ENCODE data around the gene NPAS3.

Gene NPAS3

GRCh38 chr14:33010495-33010894, 71.8 kb downstream of the NPAS3 start:
- no peak for DNase-seq (ENCODE audit: low read depth in 2 of 2)

- DNase-seq (ENCODE audit: low read depth in 2 of 2): no peak
Observed at GRCh38 chr14:33014710-33015109, 76.0 kb downstream of the NPAS3 start.

DNA sequence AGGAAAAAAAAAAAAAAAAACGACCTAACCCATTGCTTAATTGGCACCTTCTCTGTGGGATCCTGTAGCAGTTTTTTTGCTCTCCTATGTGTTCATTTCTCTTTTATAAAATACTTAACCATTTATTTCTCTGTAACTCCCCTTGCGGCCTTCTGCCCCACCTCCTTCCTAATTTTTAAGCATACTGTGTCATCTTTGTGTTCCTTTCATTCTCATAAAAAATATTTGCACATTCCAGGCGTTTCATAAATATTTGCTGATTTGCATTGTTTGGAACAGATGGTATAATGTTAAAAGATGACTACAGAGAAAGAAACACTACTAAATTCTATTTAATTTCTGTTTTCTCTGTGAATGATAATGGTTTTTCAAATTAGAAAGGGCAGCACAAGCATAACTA, 77.9 kb downstream of the NPAS3 start:
- DNase-seq (ENCODE audit: low read depth in 2 of 2): no peak

GRCh38 chr14:33017016-33017415, 78.3 kb downstream of the NPAS3 start:
- no peak for DNase-seq (ENCODE audit: low read depth in 2 of 2)

DNA sequence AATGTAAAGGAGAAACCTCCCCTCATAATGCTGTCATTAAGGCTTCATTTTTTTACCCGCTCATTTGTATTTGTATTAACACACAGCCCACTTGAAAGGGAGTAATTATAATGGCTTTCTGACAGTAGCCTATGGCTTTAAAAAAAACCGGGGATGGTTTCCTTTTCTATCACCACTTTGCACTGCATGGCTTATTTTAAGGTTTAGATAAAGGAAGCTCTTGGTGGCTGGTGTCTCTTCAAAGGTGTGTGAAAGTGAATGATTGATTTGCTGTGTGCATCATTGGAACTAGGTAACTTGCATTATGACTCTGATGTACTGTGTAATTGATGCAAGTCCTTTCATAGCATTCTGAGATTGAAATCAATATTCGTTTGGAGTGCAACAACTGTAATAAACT, 80.7 kb downstream of the NPAS3 start:
- DNase-seq (ENCODE audit: low read depth in 2 of 2): no peak

DNA sequence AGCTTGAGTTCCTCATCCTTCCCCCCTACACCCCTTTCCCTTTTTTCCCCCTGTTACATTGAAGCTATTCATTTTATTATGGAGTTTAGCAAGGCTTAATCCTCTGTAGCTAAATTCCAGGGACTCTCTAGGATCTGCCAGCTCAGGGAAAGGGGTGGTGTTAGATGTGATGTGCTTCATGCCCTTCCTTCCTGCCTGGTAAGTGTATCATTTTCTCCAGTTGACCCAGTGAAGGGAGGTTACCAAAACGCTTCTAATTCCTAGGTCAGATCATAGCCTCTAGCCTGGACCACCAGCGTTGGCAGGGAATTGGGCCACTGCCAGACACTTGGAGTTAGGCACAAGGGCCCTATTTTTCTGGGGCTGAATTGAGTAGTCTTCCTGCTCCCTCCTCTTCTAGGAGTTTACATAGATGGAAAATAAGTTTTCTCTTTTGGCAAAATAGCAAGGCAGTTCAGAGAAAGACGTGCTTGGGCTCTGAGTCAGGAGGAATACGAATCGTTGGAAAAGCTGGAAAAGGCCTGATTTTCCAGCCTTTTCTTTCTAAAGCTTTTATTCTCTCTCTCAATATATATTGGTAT, 88.3 kb downstream of the NPAS3 start:
- no peak for DNase-seq (ENCODE audit: low read depth in 2 of 2)

GRCh38 chr14:33029511-33029910, 90.8 kb downstream of the NPAS3 start:
- DNase-seq (ENCODE audit: low read depth in 2 of 2): no peak

DNA sequence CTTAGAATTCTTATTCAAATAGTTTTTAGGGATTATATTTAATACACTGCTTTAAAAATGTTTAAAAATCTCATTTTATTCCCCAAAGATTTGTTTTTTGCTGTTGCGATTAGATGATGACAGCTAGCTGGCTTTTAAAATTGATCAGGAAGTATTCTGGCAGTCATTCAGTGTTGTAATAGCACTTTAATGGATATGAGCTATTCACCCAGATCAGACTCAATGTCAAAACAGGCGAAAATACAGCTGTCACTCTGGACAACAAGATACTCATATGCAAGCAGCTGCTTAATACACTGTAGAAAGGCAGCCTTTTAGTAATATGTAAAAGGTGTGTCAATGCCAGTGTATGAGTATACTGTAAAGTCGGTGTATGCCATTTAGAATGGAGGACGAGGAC, 91.7 kb downstream of the NPAS3 start:
- DNase-seq (ENCODE audit: low read depth in 2 of 2): no peak

DNA sequence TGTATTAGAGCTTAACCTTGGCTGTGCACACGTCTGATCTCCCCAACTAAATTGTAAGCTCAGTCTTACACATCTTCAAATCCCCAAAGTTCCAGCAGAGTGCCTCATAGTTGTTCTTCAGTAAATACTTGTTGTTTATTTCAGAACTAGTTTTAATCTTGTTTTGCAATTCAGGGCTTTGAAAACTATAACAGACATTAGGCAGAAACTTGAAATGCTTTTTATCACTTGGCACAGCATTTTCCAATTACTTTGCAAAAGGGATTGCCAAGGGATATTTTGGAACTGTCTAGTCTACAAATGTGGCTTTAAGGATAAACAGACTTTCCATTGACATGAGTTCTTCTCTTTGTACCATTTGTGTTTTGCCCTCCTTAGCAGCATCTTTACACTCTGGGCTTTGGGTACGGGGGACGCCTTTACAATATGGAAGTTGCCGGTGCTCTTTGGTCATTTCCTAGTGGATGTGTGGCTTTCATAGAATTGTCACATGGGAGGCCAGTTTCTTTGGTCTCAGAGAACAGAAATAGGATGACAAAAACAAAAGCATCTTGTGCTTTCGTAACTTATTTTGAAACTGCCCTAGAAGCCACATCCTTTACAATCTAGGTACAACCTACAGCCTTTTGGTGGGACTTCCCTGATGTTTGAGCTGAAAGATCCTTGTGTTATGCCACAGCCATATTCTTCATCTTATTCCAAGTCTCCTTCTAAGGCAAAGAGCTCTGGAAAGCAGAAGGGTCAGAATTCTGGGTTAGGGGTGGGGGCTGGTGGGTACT, 96.9 kb downstream of the NPAS3 start:
- no peak for DNase-seq (ENCODE audit: low read depth in 2 of 2)

DNA sequence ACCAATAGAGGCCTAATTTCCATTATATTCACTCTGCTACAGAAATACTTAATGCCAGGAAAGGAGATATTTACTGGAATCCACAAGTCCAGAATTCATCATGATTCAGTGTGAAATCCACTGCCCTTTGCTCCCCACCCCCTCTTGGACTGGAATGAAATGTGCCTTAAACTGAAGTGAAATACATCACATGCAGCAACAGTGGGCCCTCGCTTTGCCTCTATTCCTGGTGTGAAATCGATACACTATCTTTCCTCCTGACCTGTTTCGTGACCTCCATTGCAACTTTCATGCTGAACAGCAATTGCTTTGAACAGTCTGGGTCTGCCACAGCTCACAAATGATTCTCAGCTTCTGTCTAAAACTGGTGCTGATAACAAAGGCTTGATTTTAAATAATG, 100.6 kb downstream of the NPAS3 start:
- DNase-seq (ENCODE audit: low read depth in 2 of 2): no peak

DNA sequence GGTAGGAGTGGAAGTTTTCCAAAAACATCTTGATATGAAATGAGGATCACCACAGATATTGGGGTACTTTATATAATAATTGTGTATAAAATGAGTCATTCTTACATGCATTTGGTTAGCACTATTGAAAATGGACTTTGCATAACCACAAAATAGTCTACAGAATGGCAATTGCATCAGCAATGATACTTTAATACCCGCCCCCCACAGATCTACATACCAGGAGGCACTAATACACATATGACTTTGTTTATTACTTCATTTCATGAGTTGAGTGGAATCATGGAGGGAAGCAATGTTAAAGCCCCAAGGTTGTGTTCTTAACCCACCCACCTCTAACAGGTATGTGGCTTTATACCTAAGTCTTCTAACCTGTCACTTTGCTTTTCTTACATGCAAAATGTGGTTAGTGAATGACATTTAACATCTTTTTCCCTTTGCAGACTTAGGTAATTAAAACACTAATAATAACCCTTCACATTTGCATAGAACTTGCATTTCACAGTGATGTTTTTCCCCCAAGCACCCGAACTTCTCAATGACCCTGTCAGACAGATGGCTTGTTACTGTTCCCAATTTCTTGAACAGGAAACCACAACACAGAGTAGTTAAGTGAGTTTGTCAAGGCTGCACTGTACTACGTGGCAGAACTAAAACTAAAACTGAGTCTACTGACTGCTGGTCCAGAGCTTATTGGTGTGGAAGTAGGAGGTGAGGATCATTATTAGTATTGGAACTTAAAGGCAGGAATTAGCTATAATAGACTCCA, 101.9 kb downstream of the NPAS3 start:
- no peak for DNase-seq (ENCODE audit: low read depth in 2 of 2)

DNA sequence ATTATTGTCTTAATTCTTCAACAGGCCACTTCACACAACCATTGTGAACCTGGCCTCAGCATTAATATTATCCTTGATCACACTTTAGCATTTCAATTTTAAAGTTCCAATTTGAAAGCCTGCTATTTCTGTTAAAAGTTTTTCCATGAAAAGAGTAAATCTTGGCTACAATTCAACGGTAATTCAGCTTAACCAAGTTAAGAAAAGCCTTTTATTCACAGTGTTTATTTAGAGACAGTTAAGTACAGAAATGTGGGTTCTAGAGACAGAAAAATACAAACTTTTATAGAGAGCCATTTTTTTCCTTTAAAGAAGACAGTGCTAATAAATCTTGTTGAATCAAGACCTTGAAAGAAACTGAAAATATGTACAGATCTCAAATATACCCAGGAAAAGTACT, 103.9 kb downstream of the NPAS3 start:
- DNase-seq (ENCODE audit: low read depth in 2 of 2): no peak

GRCh38 chr14:33045760-33046159, 107.1 kb downstream of the NPAS3 start:
- DNase-seq (ENCODE audit: low read depth in 2 of 2): no peak

GRCh38 chr14:33052943-33053342, 114.3 kb downstream of the NPAS3 start:
- DNase-seq (ENCODE audit: low read depth in 2 of 2): no peak

DNA sequence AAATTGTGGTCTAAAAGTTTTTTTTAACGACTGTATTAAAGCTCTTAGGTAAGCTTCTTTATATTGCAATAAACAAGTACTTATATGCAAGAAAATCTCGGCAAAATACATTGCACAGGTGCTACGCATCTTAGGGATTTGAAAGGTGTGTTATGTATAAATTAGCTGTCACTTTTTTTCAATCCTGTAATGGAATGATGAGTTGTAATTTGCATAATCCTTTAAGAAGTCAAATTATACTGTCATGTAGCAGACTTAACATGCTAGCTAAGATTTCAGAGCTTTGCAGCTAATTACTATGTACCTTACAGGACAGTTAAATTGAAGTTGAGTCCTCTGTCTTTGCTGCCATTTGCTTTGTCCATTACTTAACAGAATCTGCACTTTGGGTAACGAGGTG, 117.5 kb downstream of the NPAS3 start:
- no peak for DNase-seq (ENCODE audit: low read depth in 2 of 2)

GRCh38 chr14:33057585-33057984, 118.9 kb downstream of the NPAS3 start:
- no peak for DNase-seq (ENCODE audit: low read depth in 2 of 2)

- no peak for DNase-seq (ENCODE audit: low read depth in 2 of 2)
Observed at GRCh38 chr14:33061667-33062325, 123.1 kb downstream of the NPAS3 start.

GRCh38 chr14:33062476-33062875, 123.8 kb downstream of the NPAS3 start:
- no peak for DNase-seq (ENCODE audit: low read depth in 2 of 2)

DNA sequence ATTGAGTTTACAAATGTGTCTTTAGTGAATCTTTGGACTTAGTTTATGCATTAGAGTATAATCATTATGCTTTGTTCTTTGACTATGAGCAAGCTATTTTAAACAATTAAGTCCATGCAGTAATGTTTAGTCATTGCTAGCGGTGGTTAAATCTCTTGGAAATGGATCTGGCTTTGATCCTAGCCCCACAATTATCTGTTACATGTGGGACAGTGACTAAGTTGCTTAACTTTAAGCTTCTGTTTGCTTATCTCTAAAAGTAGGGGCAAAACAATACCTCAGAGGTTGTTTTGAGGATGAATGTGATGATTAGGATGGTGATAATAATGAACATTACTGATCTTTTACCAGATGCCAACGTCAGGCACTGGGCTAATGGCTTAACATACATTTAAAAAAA, 124.2 kb downstream of the NPAS3 start:
- DNase-seq (ENCODE audit: low read depth in 2 of 2): no peak

DNA sequence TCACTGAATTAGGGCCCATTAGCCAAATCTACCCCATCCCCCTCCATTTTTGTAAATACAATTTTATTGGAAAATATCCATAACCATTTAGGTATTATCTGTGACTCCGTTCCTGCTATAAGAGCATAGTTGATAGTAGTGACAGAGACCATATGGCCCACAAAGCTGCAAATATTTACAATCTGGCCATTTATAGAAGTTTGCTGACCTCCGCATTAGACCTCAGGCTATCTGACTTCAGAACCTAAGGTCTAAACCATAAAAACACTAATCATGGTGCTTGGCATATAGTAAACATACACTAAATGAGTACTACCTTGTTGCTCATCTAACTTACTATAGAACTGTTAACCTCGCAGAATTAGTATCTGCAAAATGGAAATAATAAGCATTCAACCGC, 124.8 kb downstream of the NPAS3 start:
- no peak for DNase-seq (ENCODE audit: low read depth in 2 of 2)

DNA sequence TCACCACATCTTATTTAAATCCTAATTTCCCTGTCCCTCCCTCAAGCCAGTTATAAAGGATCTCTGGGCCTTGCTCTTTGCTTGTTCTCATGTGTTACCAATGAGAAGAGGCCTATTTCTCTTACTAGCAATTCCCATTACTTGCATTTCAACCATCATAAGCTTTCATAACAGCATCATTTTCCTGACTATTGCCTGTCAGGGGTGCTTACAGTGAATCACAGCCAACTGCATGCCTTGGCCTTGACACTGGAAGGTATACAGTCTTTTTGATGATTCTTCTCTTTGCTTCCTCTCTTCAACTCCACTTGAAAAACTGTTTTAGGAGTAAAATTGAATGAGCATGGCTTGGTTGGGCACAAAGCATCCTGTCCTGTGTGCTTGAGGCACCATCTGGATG, 127.0 kb downstream of the NPAS3 start:
- DNase-seq (ENCODE audit: low read depth in 2 of 2): no peak

GRCh38 chr14:33068040-33068439, 129.4 kb downstream of the NPAS3 start:
- no peak for DNase-seq (ENCODE audit: low read depth in 2 of 2)

GRCh38 chr14:33068626-33069025, 129.9 kb downstream of the NPAS3 start:
- no peak for DNase-seq (ENCODE audit: low read depth in 2 of 2)
